Measurements from ENCODE around the gene CDC7. TPM values are rescaled to one million over a fixed set of nuclear protein-coding genes. Genes with fewer than 3 reads are reported as not detected.

The CDC7 gene
- total RNA-seq, 1 donor from 2014 or later, result 156 TPM

DNA sequence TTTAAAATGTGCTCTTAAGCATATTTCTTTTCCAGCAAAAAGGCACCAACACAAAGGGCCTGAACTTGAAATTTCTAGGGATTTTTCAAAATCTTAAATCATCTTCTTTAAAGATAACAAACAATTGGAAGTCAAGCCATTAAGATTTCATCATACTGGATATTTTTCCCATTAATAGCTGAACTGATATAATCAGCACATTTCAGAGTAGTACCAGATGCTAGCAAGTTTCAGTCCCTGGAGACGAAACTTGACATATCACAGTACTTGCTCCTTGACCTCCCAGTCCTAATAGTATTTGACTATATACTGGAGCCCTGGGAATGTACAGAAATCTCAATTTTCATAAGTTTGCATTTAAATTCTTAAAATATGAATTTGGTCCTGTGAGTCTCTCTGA lies 10.2 kb upstream of the CDC7 start:
- no peak overlapping the region for H3K27ac Mint-ChIP-seq
- no peaks in the 10 kb centered on the region for H3K9me3 ChIP-seq (ENCODE audit: low read depth)
- no peak overlapping the region for H3K9ac ChIP-seq
- H3K27me3 Mint-ChIP-seq (ENCODE audit: insufficient read depth, low read depth), result peaks cover 4% of the 10 kb centered on the region
- DNase-seq (ENCODE audit: low spot score), result no peak
- no peak overlapping the region for H3K4me3 ChIP-seq
- H3K4me1 ChIP-seq, result no peaks in the 10 kb centered on the region
- H3F3A ChIP-seq (ENCODE audit: low read depth), result no peaks in the 10 kb centered on the region
- no peak for TF ChIP-seq EZH2 (IDR thresholded peaks at IDR 0.05)
- TF ChIP-seq, protein P1, sequence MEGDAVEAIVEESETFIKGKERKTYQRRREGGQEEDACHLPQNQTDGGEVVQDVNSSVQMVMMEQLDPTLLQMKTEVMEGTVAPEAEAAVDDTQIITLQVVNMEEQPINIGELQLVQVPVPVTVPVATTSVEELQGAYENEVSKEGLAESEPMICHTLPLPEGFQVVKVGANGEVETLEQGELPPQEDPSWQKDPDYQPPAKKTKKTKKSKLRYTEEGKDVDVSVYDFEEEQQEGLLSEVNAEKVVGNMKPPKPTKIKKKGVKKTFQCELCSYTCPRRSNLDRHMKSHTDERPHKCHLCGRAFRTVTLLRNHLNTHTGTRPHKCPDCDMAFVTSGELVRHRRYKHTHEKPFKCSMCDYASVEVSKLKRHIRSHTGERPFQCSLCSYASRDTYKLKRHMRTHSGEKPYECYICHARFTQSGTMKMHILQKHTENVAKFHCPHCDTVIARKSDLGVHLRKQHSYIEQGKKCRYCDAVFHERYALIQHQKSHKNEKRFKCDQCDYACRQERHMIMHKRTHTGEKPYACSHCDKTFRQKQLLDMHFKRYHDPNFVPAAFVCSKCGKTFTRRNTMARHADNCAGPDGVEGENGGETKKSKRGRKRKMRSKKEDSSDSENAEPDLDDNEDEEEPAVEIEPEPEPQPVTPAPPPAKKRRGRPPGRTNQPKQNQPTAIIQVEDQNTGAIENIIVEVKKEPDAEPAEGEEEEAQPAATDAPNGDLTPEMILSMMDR (IDR thresholded peaks at IDR 0.05), result no peak
- TF ChIP-seq EZH2phosphoT487 (IDR thresholded peaks at IDR 0.05), result no peak
- no peaks in the 10 kb centered on the region for H4K20me1 ChIP-seq (ENCODE audit: low read depth)
- no peaks in the 10 kb centered on the region for H3K4me1 Mint-ChIP-seq
- H2AFZ ChIP-seq (replicated peaks), result no peak overlapping the region
- H3K9me3 Mint-ChIP-seq, result no peaks in the 10 kb centered on the region
- H3K27ac ChIP-seq, result no peak overlapping the region
- no peak overlapping the region for H3K4me2 ChIP-seq
- no peaks in the 10 kb centered on the region for H3K36me3 ChIP-seq
- no peaks in the 10 kb centered on the region for H3K79me2 ChIP-seq (ENCODE audit: low read depth)
- H3K36me3 Mint-ChIP-seq, result no peaks in the 10 kb centered on the region
- no peak overlapping the region for H3K4me3 Mint-ChIP-seq
- no peaks in the 10 kb centered on the region for H3K27me3 ChIP-seq

DNA sequence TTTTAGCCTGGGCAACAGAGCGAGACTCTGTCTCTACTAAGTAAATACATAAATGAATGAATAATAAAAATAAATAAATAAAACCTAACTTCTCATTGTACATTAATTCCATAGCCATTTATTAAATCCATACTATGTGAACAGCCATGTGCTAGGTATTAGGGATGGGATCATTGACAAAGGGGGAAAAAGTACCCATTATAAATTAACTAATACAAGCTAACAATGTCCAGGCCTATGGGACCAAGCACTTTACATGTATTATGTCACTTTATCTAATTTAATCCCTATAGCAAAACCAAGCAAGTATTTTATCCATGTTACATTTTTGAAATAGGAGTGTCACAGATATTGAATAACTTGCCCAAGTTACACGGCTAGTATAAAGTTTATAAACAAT lies 2.6 kb upstream of the CDC7 start:
- peaks cover 15% of the 10 kb centered on the region for H3F3A ChIP-seq (ENCODE audit: low read depth)
- no peaks in the 10 kb centered on the region for H3K9me3 ChIP-seq (ENCODE audit: low read depth)
- no peaks in the 10 kb centered on the region for H3K36me3 ChIP-seq
- peaks cover 17% of the 10 kb centered on the region for H3K79me2 ChIP-seq (ENCODE audit: low read depth)
- H3K4me1 ChIP-seq, result peaks cover 22% of the 10 kb centered on the region
- H3K4me2 ChIP-seq, result no peak overlapping the region
- no peak overlapping the region for H3K4me3 Mint-ChIP-seq
- H3K27me3 ChIP-seq, result no peaks in the 10 kb centered on the region
- H2AFZ ChIP-seq (replicated peaks), result no peak overlapping the region
- H3K27me3 Mint-ChIP-seq (ENCODE audit: insufficient read depth, low read depth), result peaks cover 4% of the 10 kb centered on the region
- no peak overlapping the region for H3K4me3 ChIP-seq
- H3K27ac ChIP-seq, result no peak overlapping the region
- peaks cover 7% of the 10 kb centered on the region for H4K20me1 ChIP-seq (ENCODE audit: low read depth)
- no peaks in the 10 kb centered on the region for H3K36me3 Mint-ChIP-seq
- no peak for DNase-seq (ENCODE audit: low spot score)
- H3K4me1 Mint-ChIP-seq, result peaks cover 14% of the 10 kb centered on the region
- H3K9ac ChIP-seq, result no peak overlapping the region
- no peaks in the 10 kb centered on the region for H3K9me3 Mint-ChIP-seq
- no peak overlapping the region for H3K27ac Mint-ChIP-seq
- TF ChIP-seq EZH2phosphoT487 (IDR thresholded peaks at IDR 0.05) (no peak), EZH2 (IDR thresholded peaks at IDR 0.05) (no peak)
- TF ChIP-seq, protein P1 (IDR thresholded peaks at IDR 0.05), result no peak

GRCh38 chr1:91498498-91499245 lies 2.0 kb upstream of the CDC7 start:
- Mint-ChIP-seq H3K27ac (no peak overlapping the region), H3K9me3 (no peaks in the 10 kb centered on the region)

More at GRCh38 chr1:91498498-91499245, 2.0 kb upstream of the CDC7 start:
- H3K27me3 Mint-ChIP-seq (ENCODE audit: insufficient read depth, low read depth), result no peaks in the 10 kb centered on the region
- DNase-seq (ENCODE audit: low spot score), result no peak
- no peak overlapping the region for H2AFZ ChIP-seq (replicated peaks)
- H3K27me3 ChIP-seq, result no peaks in the 10 kb centered on the region
- no peak overlapping the region for H3K4me3 Mint-ChIP-seq
- H3K4me1 Mint-ChIP-seq, result peaks cover 14% of the 10 kb centered on the region
- no peak overlapping the region for H3K4me3 ChIP-seq
- no peak overlapping the region for H3K4me2 ChIP-seq
- H3K36me3 ChIP-seq, result no peaks in the 10 kb centered on the region
- H3K79me2 ChIP-seq (ENCODE audit: low read depth), result peaks cover 24% of the 10 kb centered on the region
- H3K9me3 ChIP-seq (ENCODE audit: low read depth), result no peaks in the 10 kb centered on the region
- TF ChIP-seq, protein P1 (IDR thresholded peaks at IDR 0.05), result no peak
- TF ChIP-seq EZH2 (IDR thresholded peaks at IDR 0.05) (no peak), EZH2phosphoT487 (IDR thresholded peaks at IDR 0.05) (no peak)
- H3K9ac ChIP-seq, result no peak overlapping the region
- H3F3A ChIP-seq (ENCODE audit: low read depth), result peaks cover 19% of the 10 kb centered on the region
- peaks cover 13% of the 10 kb centered on the region for H4K20me1 ChIP-seq (ENCODE audit: low read depth)
- H3K4me1 ChIP-seq, result peaks cover 22% of the 10 kb centered on the region
- no peaks in the 10 kb centered on the region for H3K36me3 Mint-ChIP-seq
- no peak overlapping the region for H3K27ac ChIP-seq

Measured in neural progenitor cell (in vitro differentiated cells).